ENCODE results near the gene ZNF598. TPM values are rescaled to one million over a fixed set of nuclear protein-coding genes. Genes with fewer than 3 reads are reported as not detected.
"Not testable (repeated sequence)": the region's sequence is repeated elsewhere in the genome, so short reads cannot be mapped to it uniquely, and the experiment has no call there.

The ZNF598 gene
- total RNA-seq, 1 donor from 2014 or later, result 71.1 TPM

DNA sequence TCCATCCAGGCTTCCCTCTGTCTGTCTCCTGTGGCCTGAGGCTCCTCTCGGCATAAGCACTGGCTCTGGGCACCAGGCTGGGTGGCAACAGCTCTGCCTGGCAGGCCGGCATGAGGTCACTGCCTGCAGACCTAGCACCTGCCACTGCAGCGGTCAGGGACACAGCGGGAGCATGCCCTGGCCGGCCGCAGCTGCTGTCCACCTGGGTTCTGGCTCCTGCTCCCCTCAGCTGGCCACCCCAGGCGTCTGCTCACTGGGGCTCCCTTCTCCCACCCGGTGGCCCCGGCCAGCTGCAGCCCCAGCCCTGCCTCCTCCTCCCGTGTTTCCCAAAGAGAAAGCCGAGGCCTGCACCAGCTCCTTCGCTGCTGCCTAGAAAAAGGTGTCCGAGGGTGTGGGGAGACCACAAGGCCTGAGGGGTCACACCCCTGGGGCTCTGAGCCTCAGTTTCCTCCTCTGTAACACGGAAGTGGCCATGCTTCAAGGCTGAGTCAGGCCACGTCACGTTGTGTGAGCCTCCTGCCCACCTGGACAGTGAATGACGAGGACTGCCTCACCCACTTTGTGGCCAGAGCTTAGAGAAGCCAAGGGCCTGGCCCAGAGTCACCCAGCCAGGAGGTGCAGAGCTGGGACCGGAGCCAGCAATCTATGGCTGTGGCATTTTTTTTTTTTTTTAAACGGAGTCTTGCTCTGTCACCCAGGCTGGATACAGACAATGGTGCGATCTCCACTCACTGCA, 31.3 kb upstream of the ZNF598 start:
- intact Hi-C loops (cut with micrococcal nuclease), result no loop called here

GRCh38 chr16:2040041-2040786, 30.6 kb upstream of the ZNF598 start:
- intact Hi-C loops (cut with micrococcal nuclease), result no loop called here

- intact Hi-C loops (cut with micrococcal nuclease), result no loop called here
These were observed 29.8 kb upstream of the ZNF598 start for GRCh38 chr16:2039274-2040031.

DNA sequence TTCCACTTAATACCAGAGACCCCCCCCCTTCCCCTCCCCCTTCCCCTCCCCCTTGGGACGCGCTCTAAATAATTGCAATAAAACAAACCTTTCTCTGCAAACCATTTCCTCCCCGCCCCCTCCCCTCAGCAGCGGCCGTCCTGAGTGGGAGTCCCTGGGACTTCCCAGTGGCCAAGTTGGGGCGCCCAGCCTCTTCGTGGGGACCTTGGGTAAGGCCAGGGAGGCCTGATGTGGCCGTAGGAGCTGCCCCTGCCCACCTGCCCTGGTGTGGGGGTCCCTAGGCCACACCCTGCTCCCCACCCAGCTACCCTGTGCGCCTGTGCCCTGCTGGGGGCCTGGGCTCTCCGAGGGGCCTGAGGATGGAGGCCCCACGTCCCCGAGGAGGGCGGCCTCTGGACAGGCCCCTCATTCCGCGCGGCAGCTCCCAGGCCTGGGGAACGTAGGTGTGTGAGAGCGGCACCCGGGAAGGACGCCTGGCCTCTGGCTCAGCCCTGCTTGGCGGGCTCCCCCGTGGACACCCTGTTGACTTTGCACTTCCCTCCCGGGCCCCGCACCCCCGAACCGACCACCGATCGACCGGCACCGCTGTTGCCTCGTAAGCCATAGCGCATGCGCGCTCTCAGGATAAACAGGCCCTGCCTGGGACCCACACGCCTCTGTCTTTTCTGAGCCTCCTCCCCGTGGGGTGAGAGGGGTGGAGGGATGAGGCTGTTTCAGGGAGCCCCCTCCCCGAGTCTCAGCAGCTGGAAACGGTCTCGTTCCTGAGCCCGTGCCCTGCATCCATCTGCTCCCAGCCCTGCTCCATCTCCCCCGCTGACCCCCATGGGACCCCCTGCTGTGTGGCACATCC, 29.0 kb upstream of the ZNF598 start:
- intact Hi-C loops (cut with micrococcal nuclease), result no loop called here

- intact Hi-C loops (cut with micrococcal nuclease), result no loop called here
These were observed 28.2 kb upstream of the ZNF598 start for GRCh38 chr16:2037647-2038381.

GRCh38 chr16:2037115-2037514, 27.5 kb upstream of the ZNF598 start:
- intact Hi-C loops (cut with micrococcal nuclease), result no loop called here

GRCh38 chr16:2036200-2036966, 26.8 kb upstream of the ZNF598 start:
- intact Hi-C loops (cut with micrococcal nuclease), result no loop called here

- intact Hi-C loops (cut with micrococcal nuclease), result no loop called here
These were observed 26.0 kb upstream of the ZNF598 start for GRCh38 chr16:2035431-2036199.

GRCh38 chr16:2034696-2035430, 25.2 kb upstream of the ZNF598 start:
- intact Hi-C loops (cut with micrococcal nuclease), result no loop called here

DNA sequence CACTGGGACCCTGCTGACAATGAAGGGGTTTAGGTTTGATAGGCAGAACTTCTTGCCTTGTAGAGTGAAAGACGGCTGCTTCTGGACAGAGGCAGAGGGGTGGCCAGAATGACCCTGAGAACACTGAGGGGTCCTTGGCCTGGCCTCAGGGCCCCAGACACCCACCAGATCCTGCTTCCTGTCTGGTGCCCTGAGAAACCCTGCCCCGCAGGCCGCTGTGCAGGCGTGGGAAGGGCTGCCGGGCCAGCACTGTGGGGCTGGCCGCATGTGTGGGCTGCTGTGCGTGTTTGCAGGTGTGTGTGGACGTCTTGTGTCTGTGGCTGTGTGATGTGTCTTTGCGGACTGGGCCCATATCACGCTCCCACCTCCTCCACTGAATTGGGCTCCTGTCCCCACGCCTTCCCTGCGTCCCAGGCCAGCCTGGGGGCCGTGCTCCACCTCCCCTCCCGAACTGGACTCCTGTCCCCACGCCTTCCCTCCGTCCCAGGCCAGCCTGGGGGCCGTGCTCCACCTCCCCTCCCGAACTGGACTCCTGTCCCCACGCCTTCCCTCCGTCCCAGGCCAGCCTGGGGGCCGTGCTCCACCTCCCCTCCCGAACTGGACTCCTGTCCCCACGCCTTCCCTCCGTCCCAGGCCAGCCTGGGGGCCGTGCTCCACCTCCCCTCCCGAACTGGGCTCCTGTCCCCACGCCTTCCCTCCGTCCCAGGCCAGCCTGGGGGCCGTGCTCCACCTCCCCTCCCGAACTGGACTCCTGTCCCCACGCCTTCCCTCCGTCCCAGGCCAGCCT, 24.5 kb upstream of the ZNF598 start:
- intact Hi-C loops (cut with micrococcal nuclease), result not testable (repeated sequence)

- intact Hi-C loops (cut with micrococcal nuclease), result no loop called here
These were observed 23.7 kb upstream of the ZNF598 start for GRCh38 chr16:2033057-2033908.

DNA sequence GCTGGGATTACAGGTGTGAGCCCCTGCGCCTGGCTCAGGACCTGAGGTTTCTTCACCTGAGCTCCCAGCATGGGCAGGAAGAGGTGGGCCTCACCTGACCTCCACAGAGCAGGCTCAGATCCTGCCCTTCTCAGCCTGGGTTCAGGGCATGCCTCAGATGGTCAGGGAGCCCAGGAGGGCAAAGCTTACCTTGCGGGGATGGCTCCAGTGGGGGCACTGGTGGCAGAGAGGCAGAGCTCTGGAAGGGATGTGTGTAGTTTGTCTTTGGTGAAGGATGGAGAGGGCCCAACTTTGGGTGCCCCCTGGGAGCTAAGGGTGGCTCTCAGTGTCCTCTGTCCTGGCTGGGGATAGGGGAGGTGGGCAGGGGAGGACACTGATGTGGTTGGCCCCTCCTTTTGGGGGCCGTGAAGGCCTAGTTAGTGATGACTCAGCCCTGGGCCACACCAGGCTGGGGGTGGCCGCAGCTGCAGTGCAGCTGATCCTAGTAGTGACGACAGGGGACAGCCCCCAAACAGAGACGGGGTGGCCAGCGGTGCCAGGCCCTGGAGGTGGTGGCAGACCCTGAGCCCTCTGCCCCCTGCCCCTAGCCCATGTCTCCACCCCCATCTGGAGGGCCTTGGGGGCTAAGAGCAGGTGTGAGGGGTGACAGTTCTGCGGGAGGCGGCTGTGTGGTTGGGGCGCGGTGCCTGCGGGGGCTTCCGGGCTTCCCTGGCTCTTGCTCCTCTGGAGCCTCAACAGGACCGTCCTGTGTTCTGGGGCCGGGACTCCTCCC, 22.9 kb upstream of the ZNF598 start:
- intact Hi-C loops (cut with micrococcal nuclease), result no loop called here

- intact Hi-C loops (cut with micrococcal nuclease), result no loop called here
These were observed 21.5 kb upstream of the ZNF598 start for GRCh38 chr16:2031081-2031577.

- intact Hi-C loops (cut with micrococcal nuclease), result no loop called here
These were observed 20.4 kb upstream of the ZNF598 start for GRCh38 chr16:2030036-2030435.

DNA sequence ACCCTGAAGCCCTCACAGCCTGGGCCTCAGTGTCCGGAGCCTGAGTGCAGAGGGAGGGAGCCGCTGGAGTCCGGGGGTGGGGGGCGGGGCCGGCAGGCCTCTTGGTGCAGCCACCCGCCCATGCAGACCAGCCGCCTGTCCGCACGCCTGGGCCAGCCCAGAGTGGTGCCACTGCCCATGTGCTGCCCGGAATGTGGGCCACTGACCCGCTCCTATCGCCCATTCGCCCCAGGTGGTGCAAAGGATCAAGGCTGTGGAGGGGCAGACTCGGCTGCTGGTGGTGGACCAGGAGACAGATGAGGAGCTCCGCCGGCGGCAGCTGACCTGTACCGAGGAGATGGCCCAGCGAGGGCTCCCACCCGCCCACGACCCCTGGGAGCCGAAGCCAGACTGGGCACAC, 19.7 kb upstream of the ZNF598 start:
- intact Hi-C loops (cut with micrococcal nuclease), result loop anchor here (10.0 kb wide), 1 partner anchor 395 kb away; the partner anchor contains the start of gene CCNF
